Endothelial cell of umbilical vein (primary cell): ENCODE results near the gene MYH9. TPM values are rescaled to one million over a fixed set of nuclear protein-coding genes. Genes with fewer than 3 reads are reported as not detected.

ENCODE experiments used
- BruUV-seq: library from RNA; stranded (reverse); fragments of 400-500 nt; replicated peaks from 2 replicates; lab custom pipeline; 2021; lab: Mats Ljungman, UMichigan
- CTCF ChIA-PET: fragments of 300-600, 350-600 bp; sonication (Branson Sonifier 250); formaldehyde crosslinking; loops from one replicate; lab custom pipeline; 2021; ENCODE audit warnings: antibody characterized with exemption, inconsistent platforms; lab: Charles Lee
- POLR2A ChIA-PET: fragments of 300-600, 350-600 bp; sonication (Branson Sonifier 250); formaldehyde crosslinking; loops from one replicate; lab custom pipeline; 2021; ENCODE audit warnings: antibody characterized with exemption, inconsistent platforms; lab: Charles Lee
- DNase-seq: peaks from one replicate; pipeline ENCODE4 v3.0.0-alpha.2; 2011; ENCODE audit warnings: low read depth, low spot score
- FAIRE-seq: peaks from 2 replicates; lab custom pipeline; 2011; peaks lifted over from hg19 to GRCh38; lab: Jason Lieb, UNC
- H2AFZ ChIP-seq: 2 replicates; pipeline ENCODE4 v1.6.0; 2012; ENCODE audit warnings: low read depth, low read length, control low read depth, inconsistent platforms
- H3K27ac ChIP-seq: 2 replicates; pipeline ENCODE4 v1.5.1; 2011; ENCODE audit warnings: low read depth, mild to moderate bottlenecking, control low read depth, low read length, moderate library complexity; ENCODE audit not compliant: insufficient read depth
- H3K27me3 ChIP-seq, 2 experiments: 2 replicates each; pipeline versions ENCODE4 v1.6.0 to v1.6.1; 2011; ENCODE audit warnings: low read length in 2 of 2, mixed read lengths in 1 of 2; ENCODE audit not compliant: control insufficient read depth in 2 of 2, insufficient read depth in 2 of 2
- H3K36me3 ChIP-seq, 2 experiments: 2 replicates in 1 of 2; 3 replicates in 1 of 2; pipeline ENCODE4 v1.5.1; 2011; ENCODE audit warnings: low read length in 2 of 2, mild to moderate bottlenecking in 1 of 2, moderate library complexity in 1 of 2; ENCODE audit not compliant: control insufficient read depth in 2 of 2, insufficient read depth in 2 of 2; ENCODE audit errors: extremely low read depth in 1 of 2
- H3K4me1 ChIP-seq: 3 replicates; pipeline ENCODE4 v1.5.1; 2011; ENCODE audit warnings: mild to moderate bottlenecking, low read length; ENCODE audit not compliant: control insufficient read depth, insufficient read depth; ENCODE audit errors: extremely low read depth
- H3K4me2 ChIP-seq: 2 replicates; pipeline ENCODE4 v1.6.1; 2011; ENCODE audit warnings: low read length, control low read depth, mixed read lengths; ENCODE audit not compliant: insufficient read depth
- H3K4me3 ChIP-seq, 3 experiments: fragments of 200-600 bp in 1 of 3; sonication (generic), shearing (Covaris generic) in 1 of 3; replicated peaks in 1 of 3; 2 replicates each; pipeline ENCODE4 v1.5.1; 2011 to 2016; ENCODE audit warnings: control low read depth in 3 of 3, low read length in 3 of 3, mild to moderate bottlenecking in 2 of 3, inconsistent platforms in 1 of 3, low read depth in 1 of 3, moderate library complexity in 1 of 3; ENCODE audit not compliant: insufficient read depth in 1 of 3
- H3K79me2 ChIP-seq: 2 replicates; pipeline ENCODE4 v1.6.0; 2012; ENCODE audit warnings: low read length, inconsistent platforms; ENCODE audit not compliant: control insufficient read depth, insufficient read depth
- H3K9ac ChIP-seq: replicated peaks from 2 replicates; pipeline ENCODE3; 2011; ENCODE audit warnings: low read length, control low read depth; ENCODE audit not compliant: insufficient read depth; ENCODE audit errors: extremely low read depth
- H3K9me1 ChIP-seq: replicated peaks from 3 replicates; pipeline ENCODE4 v1.6.0; 2011; ENCODE audit warnings: mild to moderate bottlenecking, low read length; ENCODE audit not compliant: control insufficient read depth, insufficient read depth; ENCODE audit errors: extremely low read depth
- H3K9me3 ChIP-seq: replicated peaks from 2 replicates; pipeline ENCODE4 v1.5.1; 2012; ENCODE audit warnings: low read length, inconsistent platforms; ENCODE audit not compliant: control insufficient read depth, insufficient read depth
- H4K20me1 ChIP-seq: replicated peaks from 2 replicates; pipeline ENCODE3; 2011; ENCODE audit warnings: mild to moderate bottlenecking, low read length; ENCODE audit not compliant: control insufficient read depth, insufficient read depth; ENCODE audit errors: extremely low read depth
- EZH2 ChIP-seq: IDR thresholded peaks from 2 replicates; pipeline ENCODE4 v1.6.1; 2012; ENCODE audit warnings: borderline replicate concordance, low read depth, mild to moderate bottlenecking, moderate library complexity, low read length, inconsistent platforms; ENCODE audit not compliant: severe bottlenecking
- FOS ChIP-seq: IDR thresholded peaks from 2 replicates; pipeline ENCODE4 v1.6.1; 2011; ENCODE audit warnings: mild to moderate bottlenecking, low read length, moderate library complexity, borderline replicate concordance; ENCODE audit not compliant: insufficient read depth
- GATA2 ChIP-seq: IDR thresholded peaks from 2 replicates; pipeline ENCODE4 v1.7.0; 2011; ENCODE audit warnings: low read depth, mild to moderate bottlenecking, moderate library complexity, mixed read lengths, low read length; ENCODE audit not compliant: insufficient read length, insufficient read depth
- JUN ChIP-seq: IDR thresholded peaks from 2 replicates; pipeline ENCODE4 v1.6.1; 2011; ENCODE audit warnings: borderline replicate concordance, low read depth; ENCODE audit not compliant: insufficient read length, insufficient read depth
- MYC ChIP-seq: IDR thresholded peaks from one replicate; pipeline ENCODE4 v1.6.1; 2011; ENCODE audit warnings: mild to moderate bottlenecking, low read depth, low read length
- POLR2A ChIP-seq: IDR thresholded peaks from 2 replicates; pipeline ENCODE4 v1.6.1; 2012; ENCODE audit warnings: low read depth, mild to moderate bottlenecking, control low read depth, low read length
- POLR2AphosphoS5 ChIP-seq: IDR thresholded peaks from 2 replicates; pipeline ENCODE4 v1.6.1; 2012; ENCODE audit warnings: low read depth, mild to moderate bottlenecking, control low read depth, low read length, moderate library complexity; ENCODE audit not compliant: insufficient read depth
- dilution Hi-C: fragments of 300-500 bp; cut with MboI; formaldehyde crosslinking; loops from one replicate; pipeline ENCODE4 v1.15.0; 2019; ENCODE audit warnings: low sequenced_read_pairs; ENCODE audit not compliant: extremely low pct_ligation_motif_present
- intact Hi-C: fragments of 100-400 bp; cut with micrococcal nuclease; formaldehyde crosslinking; loops from one replicate; pipeline ENCODE4 v1.10.0; 2022
- polyA plus RNA-seq, 4 experiments: library from polyadenylated mRNA; depleted of rRNA in 3 of 4; stranded (reverse) in 3 of 4; unstranded in 1 of 4; fragments of >200 nt; gene quantifications; 2 replicates each; pipeline versions ENCODE4 v1.2.1 to v1.2.3, GENCODE V29; 2011 to 2012; ENCODE audit warnings: missing spikeins in 1 of 4
- total RNA-seq: library from RNA; stranded (reverse); gene quantifications from 2 replicates; pipeline ENCODE4 v1.2.3, GENCODE V29; 2021
- TF ChIP-seq, protein P1 (sequence below): IDR thresholded peaks from 2 replicates; pipeline ENCODE4 v1.6.1; 2011; ENCODE audit not compliant: insufficient read depth, insufficient read length
- TF ChIP-seq, protein P2 (sequence below), 2 donors: IDR thresholded peaks; 1 replicate in 1 of 2; 2 replicates in 1 of 2; pipeline ENCODE4 v1.5.1; 2011; ENCODE audit warnings: low read length in 2 of 2, mild to moderate bottlenecking in 2 of 2, moderate library complexity in 2 of 2, control low read depth in 1 of 2, inconsistent platforms in 1 of 2, low read depth in 1 of 2; ENCODE audit not compliant: insufficient read depth in 1 of 2; ENCODE audit errors: extremely low read depth in 1 of 2

Gene MYH9
- total and polyA plus RNA-seq, 2 donors (not counting 3 experiments of a cell fraction or from before 2014, with no cell fraction given) = 188 to 1,413 TPM

DNA sequence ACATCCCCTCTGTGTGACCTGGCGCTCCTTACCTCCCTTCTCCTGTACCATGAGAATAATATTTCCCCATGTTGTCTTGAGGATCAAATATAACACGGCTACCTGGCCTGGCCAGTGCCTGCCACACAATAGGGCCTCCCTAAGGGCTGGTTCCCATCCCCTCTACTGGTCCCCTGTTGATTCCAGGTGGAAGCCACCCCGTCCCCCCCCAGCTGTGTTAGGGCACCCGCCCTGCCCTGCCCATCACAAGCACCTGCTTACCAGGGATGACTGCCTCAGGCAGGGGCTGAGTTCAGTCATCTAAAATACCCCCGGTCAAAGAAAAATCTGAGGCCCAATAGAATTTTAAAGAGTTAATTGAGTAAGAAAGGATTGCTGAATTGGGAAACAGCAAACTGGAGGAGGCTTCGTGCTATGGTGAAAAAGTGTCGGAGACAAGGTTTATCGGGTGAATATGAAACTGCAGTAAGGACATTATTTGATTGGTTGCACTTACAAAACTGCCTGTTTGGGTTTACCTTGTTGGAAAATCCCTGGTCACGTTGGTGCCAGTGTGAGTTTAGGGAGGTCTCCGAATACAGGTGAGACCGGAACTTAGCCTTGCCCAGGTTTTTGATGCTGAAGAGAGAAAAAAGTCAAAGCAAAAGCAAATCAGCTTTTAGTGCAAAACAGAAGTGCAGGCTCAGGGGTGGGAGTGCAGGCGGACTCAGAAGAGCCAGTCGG, 129.7 kb downstream of the MYH9 start:
- H3K79me2 ChIP-seq = no peaks in the 10 kb centered on the region
- H3K9me3 ChIP-seq = no peaks in the 10 kb centered on the region
- no peak overlapping the region for H2AFZ ChIP-seq
- no peak overlapping the region for H3K27ac ChIP-seq
- no peak for TF ChIP-seq EZH2
- no peak for TF ChIP-seq POLR2AphosphoS5
- TF ChIP-seq MYC = no peak
- TF ChIP-seq, protein P1, sequence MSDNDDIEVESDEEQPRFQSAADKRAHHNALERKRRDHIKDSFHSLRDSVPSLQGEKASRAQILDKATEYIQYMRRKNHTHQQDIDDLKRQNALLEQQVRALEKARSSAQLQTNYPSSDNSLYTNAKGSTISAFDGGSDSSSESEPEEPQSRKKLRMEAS = no peak
- no peak for TF ChIP-seq POLR2A
- TF ChIP-seq GATA2 = no peak
- no peak for TF ChIP-seq JUN
- TF ChIP-seq FOS = no peak
- TF ChIP-seq, protein P2, sequence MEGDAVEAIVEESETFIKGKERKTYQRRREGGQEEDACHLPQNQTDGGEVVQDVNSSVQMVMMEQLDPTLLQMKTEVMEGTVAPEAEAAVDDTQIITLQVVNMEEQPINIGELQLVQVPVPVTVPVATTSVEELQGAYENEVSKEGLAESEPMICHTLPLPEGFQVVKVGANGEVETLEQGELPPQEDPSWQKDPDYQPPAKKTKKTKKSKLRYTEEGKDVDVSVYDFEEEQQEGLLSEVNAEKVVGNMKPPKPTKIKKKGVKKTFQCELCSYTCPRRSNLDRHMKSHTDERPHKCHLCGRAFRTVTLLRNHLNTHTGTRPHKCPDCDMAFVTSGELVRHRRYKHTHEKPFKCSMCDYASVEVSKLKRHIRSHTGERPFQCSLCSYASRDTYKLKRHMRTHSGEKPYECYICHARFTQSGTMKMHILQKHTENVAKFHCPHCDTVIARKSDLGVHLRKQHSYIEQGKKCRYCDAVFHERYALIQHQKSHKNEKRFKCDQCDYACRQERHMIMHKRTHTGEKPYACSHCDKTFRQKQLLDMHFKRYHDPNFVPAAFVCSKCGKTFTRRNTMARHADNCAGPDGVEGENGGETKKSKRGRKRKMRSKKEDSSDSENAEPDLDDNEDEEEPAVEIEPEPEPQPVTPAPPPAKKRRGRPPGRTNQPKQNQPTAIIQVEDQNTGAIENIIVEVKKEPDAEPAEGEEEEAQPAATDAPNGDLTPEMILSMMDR (IDR thresholded peaks at IDR 0.05; ENCODE audit: extremely low read depth in 1 of 2, insufficient read depth in 1 of 2, low read depth in 1 of 2, low read length in 2 of 2) = no peak
- dilution Hi-C loops = no loop called here
- H3K36me3 ChIP-seq = no peaks in the 10 kb centered on the region
- no peaks in the 10 kb centered on the region for H4K20me1 ChIP-seq
- H3K9me1 ChIP-seq = no peaks in the 10 kb centered on the region
- H3K27me3 ChIP-seq = no peaks in the 10 kb centered on the region
- DNase-seq (no peak), FAIRE-seq (no peak)
- intact Hi-C loops = loop anchor here (1.0 kb wide), 1 partner anchor 19 kb away; the partner anchor contains the start of gene APOL2
- no peak overlapping the region for H3K9ac ChIP-seq
- H3K4me3 ChIP-seq = no peak overlapping the region
- no TSS peak for BruUV-seq
- POLR2A ChIA-PET = no interaction called here
- peaks cover 30% of the 10 kb centered on the region for H3K4me1 ChIP-seq
- H3K4me2 ChIP-seq = no peak overlapping the region
- CTCF ChIA-PET = interaction anchor here (1.6 to 2.1 kb wide), 3 partner anchors 19 to 41 kb away, joined by 4 to 7 read pairs (median 6); partner anchors contain the start of gene APOL2
